ENCODE data around the gene STAB1. TPM values are rescaled to one million over a fixed set of nuclear protein-coding genes. Genes with fewer than 3 reads are reported as not detected.

The STAB1 gene
- total and polyA plus RNA-seq, 2 experiments from 2014 or later, result not detected

- Histone ChIP-seq H3K4me2 (ENCODE audit: unreplicated experiment) (peak overlapping the region; percentile 11), H2AFZ (no peak overlapping the region), H3K36me3 (ENCODE audit: low read depth) (peaks cover 11% of the 10 kb centered on the region; the same call in 1 of the 2 replicates), H3K9me2 (ENCODE audit: insufficient read depth) (no peaks in the 10 kb centered on the region), H3K9ac (no peak overlapping the region), H3K4me1 (ENCODE audit: insufficient read depth) (peaks cover 13% of the 10 kb centered on the region), H3K79me2 (ENCODE audit: insufficient read depth) (peaks cover 7% of the 10 kb centered on the region), H3F3A (ENCODE audit: insufficient read depth) (peaks cover 24% of the 10 kb centered on the region; the same call in 1 of the 2 replicates), H3K4me3 (no peak overlapping the region), H3K9me3 (ENCODE audit: low read depth) (no peaks in the 10 kb centered on the region), H3K27me3 (replicated peaks; ENCODE audit: insufficient read depth) (no peaks in the 10 kb centered on the region), H3K27ac (peak overlapping the region; percentile 71), H4K20me1 (ENCODE audit: insufficient read depth) (no peaks in the 10 kb centered on the region)
- 51 to 61% methylated on average over 4 of the region's 4 CpGs for WGBS, 2 experiments (ENCODE audit: low coverage in 1 of 2, low lambda C conversion rate in 2 of 2, missing lambda C conversion rate in 2 of 2)
- no peak for TF ChIP-seq EZH2 (IDR thresholded peaks at IDR 0.05; ENCODE audit: insufficient read depth, poor library complexity, severe bottlenecking)
- no peak for TF ChIP-seq EZH2phosphoT487 (IDR thresholded peaks at IDR 0.05; ENCODE audit: insufficient read depth, low read depth)
- DNase-seq, result peak; percentile 58
- in situ Hi-C loops (cut with MboI), result no loop called here
These were observed 74.9 kb downstream of the STAB1 start for GRCh38 chr3:52570076-52570475.

GRCh38 chr3:52572221-52572620, 77.1 kb downstream of the STAB1 start:
- H3K4me3 ChIP-seq, result no peak overlapping the region
- H3K4me1 ChIP-seq (ENCODE audit: insufficient read depth), result peaks cover 13% of the 10 kb centered on the region
- 56 to 66% methylated on average over 6 of the region's 6 CpGs for WGBS, 2 experiments (ENCODE audit: low coverage in 1 of 2, low lambda C conversion rate in 2 of 2, missing lambda C conversion rate in 2 of 2)
- in situ Hi-C loops (cut with MboI), result no loop called here
- DNase-seq, result no peak
- H3K36me3 ChIP-seq (ENCODE audit: low read depth), result peaks cover 19% of the 10 kb centered on the region
- H3F3A ChIP-seq (ENCODE audit: insufficient read depth), result peaks cover 24% of the 10 kb centered on the region; the same call in 1 of the 2 replicates
- no peak overlapping the region for H3K4me2 ChIP-seq (ENCODE audit: unreplicated experiment)
- no peak overlapping the region for H3K9ac ChIP-seq
- no peak overlapping the region for H3K27ac ChIP-seq
- H3K9me2 ChIP-seq (ENCODE audit: insufficient read depth), result no peaks in the 10 kb centered on the region
- no peaks in the 10 kb centered on the region for H3K27me3 ChIP-seq (replicated peaks; ENCODE audit: insufficient read depth)
- no peaks in the 10 kb centered on the region for H3K9me3 ChIP-seq (ENCODE audit: low read depth)
- no peak for TF ChIP-seq EZH2phosphoT487 (IDR thresholded peaks at IDR 0.05; ENCODE audit: insufficient read depth, low read depth)
- TF ChIP-seq EZH2 (IDR thresholded peaks at IDR 0.05; ENCODE audit: insufficient read depth, poor library complexity, severe bottlenecking), result no peak
- no peaks in the 10 kb centered on the region for H3K79me2 ChIP-seq (ENCODE audit: insufficient read depth)
- no peaks in the 10 kb centered on the region for H4K20me1 ChIP-seq (ENCODE audit: insufficient read depth)
- no peak overlapping the region for H2AFZ ChIP-seq

Small RNA genes within 50 kb of the gene (small RNA-seq; reads per million reads assigned to genes)
- gene RNU6-856P (ENCODE audit: low read depth, low replicate concordance) (not detected), gene RNU6ATAC16P (ENCODE audit: low read depth, low replicate concordance) (not detected)

Other genes with a start within 250 kb of the STAB1 start
- 26.7 and 35.7 TPM in 2 replicates for gene PPM1M, start 249.6 kb upstream of the STAB1 start, total RNA-seq (2014; rRNA removed; shearing (Covaris generic))
- 19.3 and 21.6 TPM in 2 replicates for gene PPM1M, start 249.6 kb upstream of the STAB1 start, polyA plus RNA-seq (2016; fragmentation: Nextera tagmentation; extraction: Ambion mirVana)
- gene WDR82, start 216.7 kb upstream of the STAB1 start, total RNA-seq (2014; rRNA removed; shearing (Covaris generic)), result 45.3 and 56.1 TPM in 2 replicates
- gene WDR82, start 216.7 kb upstream of the STAB1 start, polyA plus RNA-seq (2016; fragmentation: Nextera tagmentation; extraction: Ambion mirVana), result 16.1 and 18.7 TPM in 2 replicates
- 4.9 and 10.0 TPM in 2 replicates for gene GLYCTK, start 207.5 kb upstream of the STAB1 start, total RNA-seq (2014; rRNA removed; shearing (Covaris generic))
- gene GLYCTK, start 207.5 kb upstream of the STAB1 start, polyA plus RNA-seq (2016; fragmentation: Nextera tagmentation; extraction: Ambion mirVana), result 2.5 and 2.7 TPM in 2 replicates
- gene DNAH1, start 179.0 kb upstream of the STAB1 start, total RNA-seq (2014; rRNA removed; shearing (Covaris generic)), result 4.0 and 7.0 TPM in 2 replicates
- gene DNAH1, start 179.0 kb upstream of the STAB1 start, polyA plus RNA-seq (2016; fragmentation: Nextera tagmentation; extraction: Ambion mirVana), result 0.81 and 0.89 TPM in 2 replicates
- gene BAP1, start 85.3 kb upstream of the STAB1 start, total RNA-seq (2014; rRNA removed; shearing (Covaris generic)), result 55.4 and 59.8 TPM in 2 replicates
- gene BAP1, start 85.3 kb upstream of the STAB1 start, polyA plus RNA-seq (2016; fragmentation: Nextera tagmentation; extraction: Ambion mirVana), result 16.3 and 19.4 TPM in 2 replicates
- 5.3 and 5.4 TPM in 2 replicates for gene PHF7, start 84.7 kb upstream of the STAB1 start, total RNA-seq (2014; rRNA removed; shearing (Covaris generic))
- 4.7 and 5.6 TPM in 2 replicates for gene PHF7, start 84.7 kb upstream of the STAB1 start, polyA plus RNA-seq (2016; fragmentation: Nextera tagmentation; extraction: Ambion mirVana)
- gene SEMA3G, start 50.2 kb upstream of the STAB1 start, total RNA-seq (2014; rRNA removed; shearing (Covaris generic)), result not detected in 2 replicates
- gene SEMA3G, start 50.2 kb upstream of the STAB1 start, polyA plus RNA-seq (2016; fragmentation: Nextera tagmentation; extraction: Ambion mirVana), result 0.06 and 0.21 TPM in 2 replicates
- gene TNNC1, start 41.3 kb upstream of the STAB1 start, total RNA-seq (2014; rRNA removed; shearing (Covaris generic)), result not detected in 2 replicates
- gene TNNC1, start 41.3 kb upstream of the STAB1 start, polyA plus RNA-seq (2016; fragmentation: Nextera tagmentation; extraction: Ambion mirVana), result 0.38 TPM in 1 of 2 replicates, not detected in the other
- gene NISCH, start 39.7 kb upstream of the STAB1 start, total RNA-seq (2014; rRNA removed; shearing (Covaris generic)), result 53.7 and 70.4 TPM in 2 replicates
- 31.8 and 32.8 TPM in 2 replicates for gene NISCH, start 39.7 kb upstream of the STAB1 start, polyA plus RNA-seq (2016; fragmentation: Nextera tagmentation; extraction: Ambion mirVana)
- gene NT5DC2, start 38.5 kb downstream of the STAB1 start, total RNA-seq (2014; rRNA removed; shearing (Covaris generic)), result 111 and 134 TPM in 2 replicates
- gene NT5DC2, start 38.5 kb downstream of the STAB1 start, polyA plus RNA-seq (2016; fragmentation: Nextera tagmentation; extraction: Ambion mirVana), result 49.9 and 51.1 TPM in 2 replicates
- gene UQCC5, start 41.3 kb downstream of the STAB1 start, total RNA-seq (2014; rRNA removed; shearing (Covaris generic)), result 0.32 and 5.3 TPM in 2 replicates
- 60.7 and 64.2 TPM in 2 replicates for gene UQCC5, start 41.3 kb downstream of the STAB1 start, polyA plus RNA-seq (2016; fragmentation: Nextera tagmentation; extraction: Ambion mirVana)
- 30.1 and 42.6 TPM in 2 replicates for gene PBRM1, start 190.6 kb downstream of the STAB1 start, total RNA-seq (2014; rRNA removed; shearing (Covaris generic))
- 53.5 and 60.3 TPM in 2 replicates for gene PBRM1, start 190.6 kb downstream of the STAB1 start, polyA plus RNA-seq (2016; fragmentation: Nextera tagmentation; extraction: Ambion mirVana)
- 90.2 and 98.8 TPM in 2 replicates for gene GNL3, start 190.7 kb downstream of the STAB1 start, total RNA-seq (2014; rRNA removed; shearing (Covaris generic))
- gene GNL3, start 190.7 kb downstream of the STAB1 start, polyA plus RNA-seq (2016; fragmentation: Nextera tagmentation; extraction: Ambion mirVana), result 95.3 and 108 TPM in 2 replicates
- gene GLT8D1, start 210.5 kb downstream of the STAB1 start, total RNA-seq (2014; rRNA removed; shearing (Covaris generic)), result 148 and 151 TPM in 2 replicates
- 140 and 149 TPM in 2 replicates for gene GLT8D1, start 210.5 kb downstream of the STAB1 start, polyA plus RNA-seq (2016; fragmentation: Nextera tagmentation; extraction: Ambion mirVana)
- 184 and 271 TPM in 2 replicates for gene SPCS1, start 210.8 kb downstream of the STAB1 start, total RNA-seq (2014; rRNA removed; shearing (Covaris generic))
- 366 and 369 TPM in 2 replicates for gene SPCS1, start 210.8 kb downstream of the STAB1 start, polyA plus RNA-seq (2016; fragmentation: Nextera tagmentation; extraction: Ambion mirVana)